B cell (primary cell): ENCODE data around the gene JMJD1C.

ENCODE experiments used
- CTCF ChIP-seq: fragments of 200-600 bp; IDR thresholded peaks from one replicate; pipeline ENCODE4 v1.8.0; 2022; ENCODE audit warnings: antibody characterized with exemption, mild to moderate bottlenecking
- EZH2 ChIP-seq: IDR thresholded peaks from 2 replicates; pipeline ENCODE4 v1.6.1; 2012; ENCODE audit warnings: borderline replicate concordance, low read depth, mild to moderate bottlenecking, moderate library complexity, low read length; ENCODE audit not compliant: insufficient read depth, poor library complexity, severe bottlenecking

GRCh38 chr10:63452524-63452923 is 13.3 kb downstream of the JMJD1C start:
- no peak for TF ChIP-seq CTCF
- TF ChIP-seq EZH2: no peak
